ENCODE results near the gene C12orf42. TPM values are rescaled to one million over a fixed set of nuclear protein-coding genes. Genes with fewer than 3 reads are reported as not detected.
"Not testable (repeated sequence)": the region's sequence is repeated elsewhere in the genome, so short reads cannot be mapped to it uniquely, and the experiment has no call there.

The C12orf42 gene
- total RNA-seq, 2 experiments from 2014 or later, result 0.40 TPM; not detected in 1

DNA sequence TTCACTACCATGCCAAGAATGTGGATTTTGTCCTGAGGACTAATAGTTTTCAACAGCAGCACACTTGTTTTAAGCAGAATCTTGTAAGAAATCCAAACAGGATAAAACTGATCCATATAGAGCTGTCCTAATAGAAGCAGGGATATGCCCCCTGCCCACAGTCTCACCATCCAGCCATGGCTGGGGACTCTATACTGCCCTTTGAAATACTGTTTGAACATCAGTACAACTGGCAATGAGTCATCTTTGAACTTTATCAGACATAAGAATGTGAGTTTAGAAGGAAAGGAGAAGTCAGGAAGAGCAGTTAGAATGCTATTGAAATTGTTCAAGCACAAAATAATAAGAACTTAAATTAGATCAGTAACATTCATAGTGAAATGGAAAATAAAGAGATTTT lies 3.8 kb upstream of the C12orf42 start:
- CTCF ChIA-PET, result no interaction called here
- POLR2A ChIA-PET, result no interaction called here

DNA sequence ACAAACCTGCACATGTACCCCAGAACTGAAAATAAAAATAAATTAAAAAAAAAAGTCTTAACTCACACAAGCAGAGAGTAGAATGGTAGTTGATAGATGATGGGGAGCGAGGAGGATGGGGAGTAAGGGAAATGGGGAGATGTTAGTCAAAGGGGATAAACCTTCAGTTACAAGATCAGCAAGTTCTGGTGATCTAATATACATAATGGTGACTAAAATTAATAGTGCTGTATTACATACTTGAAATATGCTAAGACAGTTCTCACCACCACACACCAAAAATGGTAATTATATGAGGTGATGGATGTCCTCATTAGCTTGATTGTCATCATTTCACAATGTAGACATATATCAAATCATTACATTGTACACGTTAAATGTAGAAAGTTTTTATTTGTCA lies 3.2 kb upstream of the C12orf42 start:
- CTCF ChIA-PET, result no interaction called here
- POLR2A ChIA-PET, result no interaction called here

DNA sequence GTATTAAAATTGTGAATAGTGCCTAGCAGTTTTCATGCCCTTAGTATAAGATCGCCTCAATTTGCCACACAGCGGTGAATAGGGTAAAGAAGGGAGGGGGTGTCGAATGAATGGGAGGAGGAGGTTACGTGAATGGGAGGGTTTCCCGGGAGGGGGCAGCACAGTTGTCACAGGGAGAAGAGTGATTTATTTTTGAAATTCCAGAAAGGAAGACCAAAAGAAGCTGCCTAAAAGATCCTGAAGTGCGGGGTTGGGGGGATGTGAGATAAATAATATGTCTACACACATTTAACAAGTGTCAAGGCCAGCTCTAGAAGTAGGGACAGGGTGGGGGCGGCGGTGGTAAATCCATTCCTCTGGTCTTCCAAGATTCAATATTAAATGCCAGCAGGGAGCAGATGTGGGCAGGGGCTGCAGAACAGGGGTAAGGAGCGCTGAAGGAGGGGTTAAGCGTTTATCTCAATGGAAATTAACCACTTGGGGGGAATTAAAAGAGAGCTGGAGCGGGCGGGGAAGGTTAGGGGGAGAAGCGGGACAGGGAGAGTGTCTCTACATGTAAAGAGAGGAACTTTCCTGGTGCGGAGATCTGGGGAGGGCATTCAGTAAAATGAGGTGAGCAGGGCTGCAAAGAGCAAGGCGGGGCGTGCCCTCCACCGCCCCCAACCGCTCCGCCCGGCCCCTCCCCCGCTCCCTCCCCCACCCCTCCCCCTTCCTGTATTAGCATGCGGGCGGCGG lies 867 bp downstream of the C12orf42 start:
- ChIA-PET POLR2A (interaction anchor here (0.6 kb wide), 1 partner anchor 460 kb away, joined by 7 read pairs; no protein-coding TSS in a partner anchor), CTCF (no interaction called here)

DNA sequence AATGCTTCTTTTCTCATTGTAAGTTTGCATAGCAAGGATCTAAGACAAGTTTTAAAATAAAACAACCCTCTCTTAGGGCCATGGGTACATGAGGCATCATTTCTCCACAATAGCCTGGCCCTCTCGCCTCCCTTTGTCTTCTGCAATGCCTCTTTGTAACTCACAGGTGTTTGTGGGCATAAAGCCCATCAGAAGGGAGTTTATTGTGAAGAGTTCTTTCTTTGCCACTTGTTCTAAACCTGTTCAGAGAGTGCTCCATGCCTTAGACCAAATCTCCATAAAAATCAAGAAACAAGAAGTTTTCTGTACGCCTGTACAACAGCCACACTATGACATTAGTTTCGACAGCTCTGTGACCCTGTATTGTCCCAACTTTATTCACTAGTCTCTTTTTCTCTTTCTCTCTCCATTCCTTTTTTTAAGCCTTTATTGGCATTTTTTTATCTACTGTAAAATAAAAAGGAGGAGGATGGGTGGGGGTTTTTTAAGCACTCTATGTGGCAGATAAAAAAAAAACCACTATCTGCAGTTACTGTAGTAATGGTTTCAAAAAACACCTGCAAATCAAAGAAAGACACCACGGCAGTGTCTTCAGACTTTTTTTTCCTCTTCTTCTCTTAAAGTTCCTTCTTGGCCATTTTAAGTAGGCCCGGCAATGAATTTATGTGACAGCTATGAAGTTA lies 1.6 kb downstream of the C12orf42 start:
- ChIA-PET POLR2A (no interaction called here), CTCF (no interaction called here)

DNA sequence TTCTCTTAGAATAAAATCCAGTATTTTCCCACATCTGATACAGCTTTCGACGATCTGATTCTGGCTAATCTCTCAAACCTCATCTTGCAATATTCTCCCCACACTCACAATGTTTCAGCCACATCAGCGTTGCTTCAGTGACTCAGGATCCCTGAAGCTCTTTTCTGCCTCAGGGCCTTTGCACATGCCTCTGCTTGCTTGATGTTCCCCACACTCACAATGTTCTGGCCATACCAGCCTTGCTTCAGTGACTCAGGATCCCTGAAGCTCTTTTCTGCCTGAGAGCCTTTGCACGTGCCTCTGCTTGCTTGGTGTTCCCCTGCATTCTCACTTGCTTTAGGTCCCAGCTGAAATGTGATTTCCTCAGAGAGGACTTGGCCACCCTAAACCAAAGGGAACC lies 2.6 kb downstream of the C12orf42 start:
- CTCF ChIA-PET, result no interaction called here

DNA sequence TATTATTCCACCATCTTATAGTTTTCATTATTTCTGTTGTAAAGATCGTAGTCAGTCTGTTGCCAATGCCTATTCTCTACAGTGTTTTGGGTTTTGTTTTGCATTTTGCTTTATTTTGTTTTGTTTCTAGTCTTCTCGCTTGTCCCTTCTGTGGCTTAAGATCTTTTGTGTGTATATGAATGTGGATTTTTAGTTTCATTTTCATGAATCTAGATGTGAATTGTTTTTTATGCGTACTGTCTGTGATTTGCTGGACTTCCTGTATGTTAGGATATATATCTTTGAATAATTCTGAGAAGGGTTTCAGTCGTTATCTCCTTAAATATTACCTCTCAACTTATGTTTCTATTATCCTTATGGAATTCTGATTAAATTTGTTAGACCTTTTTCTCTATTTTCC lies 13.4 kb downstream of the C12orf42 start:
- ChIA-PET CTCF (no interaction called here), POLR2A (no interaction called here)

More for the DNA sequence above, 2.6 kb downstream of the C12orf42 start:
- POLR2A ChIA-PET, result no interaction called here

DNA sequence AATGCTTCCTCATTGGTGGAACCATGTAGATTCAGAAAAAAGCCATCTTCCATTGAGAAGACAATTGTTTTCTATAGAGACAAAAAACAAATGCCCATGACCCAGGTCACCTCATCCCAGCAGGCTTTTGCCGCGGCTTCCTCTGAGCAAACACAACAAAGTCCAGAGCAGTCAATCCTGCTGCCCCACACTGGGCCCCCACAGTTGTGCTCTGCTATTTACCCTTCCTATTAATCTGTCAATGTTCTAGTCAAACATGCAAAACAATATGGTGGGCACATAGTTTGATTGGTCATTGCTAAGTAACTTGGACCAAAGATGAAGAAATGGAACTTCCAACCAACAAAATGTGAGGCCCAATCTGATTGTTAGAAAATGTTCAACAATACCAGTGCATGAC lies 20.7 kb downstream of the C12orf42 start:
- ChIA-PET POLR2A (interaction anchor here (0.7 kb wide), 1 partner anchor 289 kb away, joined by 3 read pairs; no protein-coding TSS in a partner anchor), CTCF (no interaction called here)

DNA sequence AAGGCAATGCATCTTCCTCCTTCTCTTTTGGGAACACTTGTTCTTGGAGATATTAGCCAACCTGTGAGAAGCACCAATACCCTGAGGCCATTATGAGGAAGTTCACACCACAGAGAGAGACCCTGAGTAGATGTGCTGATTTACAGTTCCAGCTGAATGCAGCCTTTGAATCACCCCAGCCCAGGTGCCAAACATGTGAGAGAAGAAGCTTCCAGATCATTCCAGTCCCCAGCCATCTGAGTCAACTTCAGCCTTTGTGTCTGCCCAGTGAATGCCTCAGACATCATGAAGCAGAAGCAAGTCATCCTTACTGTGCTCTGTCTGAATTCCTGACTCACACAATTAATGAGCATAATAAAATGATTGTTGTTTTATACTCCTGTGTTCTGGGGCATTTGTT lies 25.1 kb downstream of the C12orf42 start:
- CTCF ChIA-PET, result no interaction called here
- POLR2A ChIA-PET, result no interaction called here

DNA sequence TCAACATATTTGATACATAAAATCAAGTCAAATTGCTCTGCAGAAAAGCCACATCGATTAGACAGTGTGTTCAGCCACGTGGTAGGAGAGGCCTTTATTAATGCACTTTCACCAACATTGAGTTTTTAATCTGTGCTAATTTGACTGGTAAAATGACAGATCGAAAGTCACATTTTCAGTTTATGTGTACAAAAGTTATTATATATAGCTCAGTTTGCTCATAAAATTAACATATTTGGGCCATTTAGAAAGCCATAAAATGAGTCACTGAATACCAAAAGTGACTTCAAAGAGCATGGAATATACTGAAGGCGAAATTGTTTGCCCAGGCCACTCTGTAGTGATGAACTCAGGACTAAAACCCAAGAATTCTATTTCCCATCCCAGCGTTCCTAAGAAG lies 26.0 kb downstream of the C12orf42 start:
- ChIA-PET POLR2A (no interaction called here), CTCF (no interaction called here)

DNA sequence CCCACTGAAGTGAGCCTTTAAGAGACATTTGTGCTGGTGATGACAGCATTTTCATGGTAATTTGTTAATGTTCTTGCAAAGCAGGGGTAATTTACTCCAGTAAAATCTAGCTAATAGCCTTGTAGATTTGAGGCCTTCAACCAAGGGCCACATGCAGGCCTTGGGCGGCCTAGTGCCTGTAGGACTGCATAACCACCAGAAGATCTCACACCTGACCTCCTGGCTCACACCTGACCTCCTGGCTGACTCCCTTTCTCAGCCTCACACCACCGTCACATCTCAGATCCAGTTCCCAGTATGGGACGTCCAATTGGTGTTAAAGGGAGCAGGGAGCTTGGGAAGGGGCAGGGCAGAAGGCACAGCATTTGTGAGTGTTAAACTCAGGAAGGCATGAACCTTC lies 26.9 kb downstream of the C12orf42 start:
- POLR2A ChIA-PET, result no interaction called here

DNA sequence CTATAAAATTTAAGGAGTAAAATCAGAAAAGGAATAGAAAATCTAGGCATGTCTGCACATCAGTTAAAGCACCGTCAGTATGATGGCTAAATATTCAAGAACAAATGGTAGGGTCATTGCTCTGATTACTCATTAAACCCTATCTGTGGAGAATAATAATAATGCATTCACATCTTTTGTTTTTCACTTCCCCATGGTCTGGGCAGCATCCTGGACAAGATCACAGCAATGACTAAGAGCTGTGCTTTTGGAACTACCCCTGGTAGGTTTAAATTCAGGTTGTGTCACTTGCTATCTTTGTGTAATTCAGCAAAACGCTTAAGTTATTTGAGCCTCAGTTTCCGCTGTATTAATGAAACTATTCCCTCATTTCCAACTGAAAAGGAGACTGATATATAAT lies 33.1 kb downstream of the C12orf42 start:
- POLR2A ChIA-PET, result no interaction called here

More for the DNA sequence above, 26.9 kb downstream of the C12orf42 start:
- CTCF ChIA-PET, result no interaction called here

DNA sequence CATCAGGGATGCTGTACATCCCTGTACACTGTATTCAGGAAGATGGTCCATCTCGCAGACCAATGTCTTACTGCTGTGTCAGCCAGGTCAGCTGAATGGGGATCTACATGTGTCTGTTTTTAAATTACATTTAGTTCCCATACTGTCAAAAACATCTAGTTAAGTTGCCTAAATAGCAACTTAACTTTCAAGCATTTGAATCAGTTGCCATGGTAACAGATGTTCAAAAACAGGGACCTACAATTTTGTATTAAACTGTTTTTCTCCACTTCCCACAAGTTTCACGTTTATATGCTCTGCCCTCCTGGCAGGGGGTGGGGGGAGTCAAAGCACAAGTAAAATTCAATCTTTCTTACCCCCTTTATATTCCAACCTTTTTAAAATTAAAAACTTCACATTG lies 38.3 kb downstream of the C12orf42 start:
- POLR2A ChIA-PET, result no interaction called here

More for the DNA sequence above, 33.1 kb downstream of the C12orf42 start:
- CTCF ChIA-PET, result no interaction called here

DNA sequence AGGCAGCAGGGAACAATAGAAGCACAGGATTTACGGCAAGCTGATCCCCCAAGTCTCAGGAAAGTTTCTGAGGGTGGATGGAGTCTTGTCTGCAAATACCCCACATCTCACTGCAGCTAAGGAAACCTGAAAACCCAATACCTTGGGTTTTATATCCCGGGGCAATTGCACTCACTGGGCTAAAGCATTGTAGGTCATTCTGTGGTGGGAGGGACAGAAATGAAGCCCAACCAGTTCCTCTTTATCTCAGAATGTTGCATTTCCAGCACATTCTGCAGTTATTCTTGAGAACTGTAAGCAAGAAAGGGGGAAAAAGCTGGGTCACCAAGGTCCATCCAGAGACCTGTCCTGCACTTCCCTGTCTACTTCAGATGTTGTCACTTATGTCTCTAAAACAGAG lies 39.8 kb downstream of the C12orf42 start:
- POLR2A ChIA-PET, result no interaction called here
- CTCF ChIA-PET, result no interaction called here

More for the DNA sequence above, 38.3 kb downstream of the C12orf42 start:
- CTCF ChIA-PET, result no interaction called here

DNA sequence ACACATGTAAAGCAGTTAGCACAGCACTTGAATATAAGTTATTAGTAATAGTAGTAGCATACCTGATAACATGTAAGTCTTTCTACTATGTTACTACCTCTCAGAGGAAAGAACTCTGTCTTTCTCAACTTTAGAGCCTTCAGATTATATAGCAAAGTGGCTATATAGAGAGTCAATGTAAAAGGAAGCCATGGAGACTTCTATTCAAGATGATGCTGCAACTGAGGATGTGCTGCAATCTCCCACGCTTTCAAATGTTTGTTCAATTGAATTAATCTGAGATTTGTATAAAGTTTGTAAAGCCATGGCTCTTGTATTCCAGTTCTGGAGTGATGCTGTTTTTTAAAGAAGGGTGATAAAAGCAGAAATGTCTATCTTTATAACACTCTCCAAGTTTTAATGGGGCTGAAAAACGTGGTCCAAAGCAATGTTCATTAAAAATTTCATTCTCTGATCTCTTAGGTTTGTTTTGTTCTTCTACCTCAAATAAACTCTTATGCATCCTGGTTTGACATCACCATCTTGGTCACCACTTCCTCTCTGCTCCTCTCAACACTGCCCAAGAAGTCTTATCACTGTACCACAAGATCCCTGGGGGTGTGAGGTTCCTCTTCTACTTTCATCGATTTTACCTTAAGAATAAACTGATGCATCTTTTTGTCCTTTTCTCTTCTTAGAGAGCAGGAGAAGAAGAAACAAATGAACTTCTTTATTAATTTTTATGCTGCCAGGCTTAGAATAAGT lies 40.6 kb downstream of the C12orf42 start:
- ChIA-PET POLR2A (no interaction called here), CTCF (no interaction called here)

DNA sequence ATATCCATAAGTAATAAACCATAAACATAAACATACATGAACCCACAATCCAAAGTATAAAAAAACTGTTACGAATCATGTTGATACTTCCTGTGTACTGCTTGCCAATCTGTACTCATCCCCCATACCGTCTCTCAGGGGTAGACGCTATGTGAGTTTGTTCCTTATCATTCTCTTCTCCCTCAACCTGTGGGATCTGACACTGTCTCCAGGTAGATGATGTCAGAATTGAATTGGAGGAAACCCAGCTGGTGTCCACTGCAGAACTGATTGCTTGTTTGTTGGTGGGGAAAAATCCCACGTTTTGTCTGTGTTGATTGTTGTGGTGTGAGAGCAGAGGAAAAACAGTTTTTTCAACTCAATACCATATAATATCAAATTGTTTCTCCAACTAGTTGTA lies 50.8 kb downstream of the C12orf42 start:
- POLR2A ChIA-PET, result no interaction called here
- CTCF ChIA-PET, result no interaction called here

DNA sequence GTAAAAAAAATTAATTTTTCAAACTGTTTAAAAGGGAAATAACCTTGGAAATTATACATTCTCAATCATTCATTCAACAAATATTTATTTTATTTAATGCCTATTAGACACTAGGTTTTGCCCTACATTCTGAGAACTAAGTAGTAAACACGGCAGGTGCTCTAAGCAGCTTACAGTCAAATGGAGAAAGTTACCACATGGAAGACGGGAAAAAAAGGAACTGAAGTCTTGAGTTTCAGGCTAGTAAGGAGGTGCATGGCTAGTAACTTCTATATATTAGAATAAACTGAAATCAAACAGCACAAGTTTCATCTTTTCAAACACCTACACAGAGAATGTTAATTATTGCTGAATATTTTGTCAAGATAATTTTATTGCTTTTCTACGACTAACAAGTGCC lies 52.9 kb downstream of the C12orf42 start:
- POLR2A ChIA-PET, result no interaction called here
- CTCF ChIA-PET, result no interaction called here

DNA sequence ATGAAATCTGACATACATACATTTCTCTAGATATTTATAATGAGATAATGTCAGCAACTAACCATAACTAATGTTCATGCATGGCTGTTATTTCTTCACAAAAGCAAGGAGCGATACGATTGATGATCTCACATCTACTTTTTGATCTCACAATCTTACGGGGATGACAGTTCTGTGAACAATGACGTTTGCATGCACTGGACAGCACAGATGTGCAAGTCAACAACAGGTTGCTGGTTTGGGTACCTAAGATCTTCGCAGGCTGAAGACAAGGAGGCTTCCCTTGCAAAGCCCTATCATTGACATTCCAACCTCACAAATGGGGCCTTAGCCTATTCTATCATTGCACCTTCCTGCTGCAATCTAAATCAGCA lies 53.6 kb downstream of the C12orf42 start:
- CTCF ChIA-PET, result no interaction called here

DNA sequence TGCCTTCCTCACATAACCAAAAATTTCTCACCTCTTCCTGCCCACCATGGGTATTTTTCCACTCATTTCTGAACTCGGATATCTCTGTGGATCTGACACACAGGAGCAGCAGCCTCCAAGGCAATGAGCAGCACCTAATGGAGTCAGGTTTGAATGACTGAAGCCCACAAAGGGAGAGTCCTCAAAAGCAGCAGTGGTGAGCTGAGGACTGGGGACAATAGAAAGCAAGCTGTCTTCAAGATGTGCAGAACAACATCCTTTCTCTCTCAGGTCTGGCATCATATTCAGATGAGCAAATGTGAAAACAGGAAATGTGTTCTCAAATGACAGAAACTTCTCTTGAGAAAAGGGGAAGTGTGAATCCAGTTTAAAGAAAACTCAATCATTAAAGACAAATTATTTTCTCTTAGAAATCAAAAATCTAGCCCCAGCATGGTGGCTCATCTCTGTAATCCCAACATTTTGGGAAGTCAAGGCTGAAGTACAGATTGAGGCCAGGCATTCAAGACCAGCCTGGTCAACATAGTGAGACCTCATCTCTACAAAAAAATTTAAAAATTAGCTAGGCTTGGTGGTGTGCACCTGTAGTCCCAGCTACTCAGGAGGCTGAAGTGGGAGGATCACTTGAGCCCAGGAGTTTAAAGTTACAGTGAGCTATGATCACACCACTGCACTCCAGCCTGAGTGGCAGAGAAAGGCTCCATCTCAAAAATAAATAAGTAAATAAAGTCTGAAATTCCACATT lies 54.2 kb downstream of the C12orf42 start:
- CTCF ChIA-PET, result no interaction called here

More for the DNA sequence above, 53.6 kb downstream of the C12orf42 start:
- POLR2A ChIA-PET, result no interaction called here

DNA sequence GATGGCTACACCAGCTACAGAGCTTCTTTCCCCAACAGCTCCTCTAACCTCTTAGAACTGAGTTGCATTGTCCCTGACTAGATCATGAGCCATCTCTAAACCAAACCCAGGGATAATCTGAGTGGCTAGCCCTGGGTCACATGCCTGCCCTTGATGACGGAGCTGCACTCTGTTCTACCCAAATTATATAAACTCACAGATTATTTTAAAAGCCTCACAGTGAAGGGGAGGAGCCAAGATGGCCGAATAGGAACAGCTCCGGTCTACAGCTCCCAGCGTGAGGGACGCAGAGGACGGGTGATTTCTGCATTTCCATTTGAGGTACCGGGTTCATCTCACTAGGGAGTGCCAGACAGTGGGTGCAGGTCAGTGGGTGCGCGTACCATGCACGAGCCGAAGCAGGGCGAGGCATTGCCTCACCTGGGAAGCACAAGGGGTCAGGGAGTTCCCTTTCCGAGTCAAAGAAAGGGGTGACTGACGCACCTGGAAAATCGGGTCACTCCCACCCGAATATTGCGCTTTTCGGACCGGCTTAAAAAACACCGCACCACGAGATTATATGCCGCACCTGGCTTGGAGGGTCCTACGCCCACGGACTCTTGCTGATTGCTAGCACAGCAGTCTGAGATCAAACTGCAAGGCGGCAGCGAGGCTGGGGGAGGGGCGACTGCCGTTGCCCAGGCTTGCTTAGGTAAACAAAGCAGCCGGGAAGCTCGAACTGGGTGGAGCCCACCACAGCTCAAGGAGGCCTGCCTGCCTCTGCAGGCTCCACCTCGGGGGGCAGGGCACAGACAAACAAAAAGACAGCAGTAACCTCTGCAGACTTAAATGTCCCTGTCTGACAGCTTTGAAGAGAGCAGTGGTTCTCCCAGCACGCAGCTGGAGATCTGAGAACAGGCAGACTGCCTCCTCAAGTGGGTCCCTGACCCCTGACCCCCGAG lies 61.3 kb downstream of the C12orf42 start:
- POLR2A ChIA-PET, CTCF ChIA-PET: not testable (repeated sequence)

More for the DNA sequence above, 54.2 kb downstream of the C12orf42 start:
- POLR2A ChIA-PET, result no interaction called here

Data from activated CD8-positive, alpha-beta memory T cell treated with anti-CD3 and anti-CD28 coated beads for 36 hours (primary cell).